ENCODE results near the gene KIDINS220. TPM values are rescaled to one million over a fixed set of nuclear protein-coding genes. Genes with fewer than 3 reads are reported as not detected.

KIDINS220 gene
- total RNA-seq, 1 donor from 2014 or later: 26.9 TPM

GRCh38 chr2:8800821-8801220, 36.6 kb downstream of the KIDINS220 start:
- TF ChIP-seq CTCF (IDR thresholded peaks at IDR 0.05): no peak

GRCh38 chr2:8800218-8800617, 37.2 kb downstream of the KIDINS220 start:
- ChIA-PET POLR2A (no interaction called here), CTCF (no interaction called here)
- Mint-ChIP-seq H3K36me3 (ENCODE audit: low read depth) (peaks cover 86% of the 10 kb centered on the region), H3K4me3 (no peak overlapping the region), H3K4me1 (peaks cover 4% of the 10 kb centered on the region), H3K9me3 (no peaks in the 10 kb centered on the region), H3K27ac (no peak overlapping the region), H3K27me3 (no peaks in the 10 kb centered on the region)
- no peak for TF ChIP-seq CTCF (IDR thresholded peaks at IDR 0.05)
- no peak for DNase-seq
- intact Hi-C loops (cut with micrococcal nuclease): no loop called here
- ATAC-seq (ENCODE audit: low read depth): no peak

More at GRCh38 chr2:8800821-8801220, 36.6 kb downstream of the KIDINS220 start:
- no peaks in the 10 kb centered on the region for H3K27me3 Mint-ChIP-seq
- no peak overlapping the region for H3K4me3 Mint-ChIP-seq
- no peaks in the 10 kb centered on the region for H3K9me3 Mint-ChIP-seq
- ChIA-PET CTCF (no interaction called here), POLR2A (no interaction called here)
- H3K36me3 Mint-ChIP-seq (ENCODE audit: low read depth): peaks cover 88% of the 10 kb centered on the region
- DNase-seq (no peak), ATAC-seq (ENCODE audit: low read depth) (no peak)
- H3K4me1 Mint-ChIP-seq: peaks cover 4% of the 10 kb centered on the region
- no peak overlapping the region for H3K27ac Mint-ChIP-seq
- intact Hi-C loops (cut with micrococcal nuclease): no loop called here

- Mint-ChIP-seq H3K4me3 (no peak overlapping the region), H3K4me1 (peaks cover 2% of the 10 kb centered on the region), H3K36me3 (ENCODE audit: low read depth) (peaks cover 88% of the 10 kb centered on the region), H3K27ac (no peak overlapping the region), H3K27me3 (no peaks in the 10 kb centered on the region), H3K9me3 (no peaks in the 10 kb centered on the region)
- POLR2A ChIA-PET: no interaction called here
- no peak for TF ChIP-seq CTCF (IDR thresholded peaks at IDR 0.05)
- CTCF ChIA-PET: no interaction called here
- no peak for DNase-seq
- no peak for ATAC-seq (ENCODE audit: low read depth)
- intact Hi-C loops (cut with micrococcal nuclease): no loop called here
These were observed 38.4 kb downstream of the KIDINS220 start for GRCh38 chr2:8799004-8799403.

GRCh38 chr2:8798393-8798792, 39.0 kb downstream of the KIDINS220 start:
- Mint-ChIP-seq H3K27me3 (no peaks in the 10 kb centered on the region), H3K36me3 (ENCODE audit: low read depth) (peaks cover 91% of the 10 kb centered on the region), H3K4me3 (no peak overlapping the region), H3K4me1 (no peaks in the 10 kb centered on the region), H3K27ac (no peak overlapping the region), H3K9me3 (no peaks in the 10 kb centered on the region)
- ChIA-PET POLR2A (no interaction called here), CTCF (no interaction called here)
- ATAC-seq (ENCODE audit: low read depth): no peak
- no peak for DNase-seq
- no peak for TF ChIP-seq CTCF (IDR thresholded peaks at IDR 0.05)
- intact Hi-C loops (cut with micrococcal nuclease): no loop called here

- no peaks in the 10 kb centered on the region for H3K27me3 Mint-ChIP-seq
- no peaks in the 10 kb centered on the region for H3K9me3 Mint-ChIP-seq
- no peak overlapping the region for H3K27ac Mint-ChIP-seq
- H3K36me3 Mint-ChIP-seq (ENCODE audit: low read depth): peaks cover 88% of the 10 kb centered on the region
- DNase-seq (no peak), ATAC-seq (ENCODE audit: low read depth) (no peak)
- no peak overlapping the region for H3K4me3 Mint-ChIP-seq
- CTCF ChIA-PET: no interaction called here
- TF ChIP-seq CTCF (IDR thresholded peaks at IDR 0.05): no peak
- intact Hi-C loops (cut with micrococcal nuclease): no loop called here
- POLR2A ChIA-PET: no interaction called here
- no peaks in the 10 kb centered on the region for H3K4me1 Mint-ChIP-seq
These were observed 39.7 kb downstream of the KIDINS220 start for GRCh38 chr2:8797682-8798081.
